ENCODE data around the gene LAMA2. TPM values are rescaled to one million over a fixed set of nuclear protein-coding genes. Genes with fewer than 3 reads are reported as not detected.

Gene LAMA2
- total RNA-seq, 1 experiment from 2014 or later: 4.2 TPM

GRCh38 chr6:129130959-129131681 is 248.2 kb downstream of the LAMA2 start:
- H3K9me3 Mint-ChIP-seq: no peaks in the 10 kb centered on the region
- Histone ChIP-seq H4K5ac (ENCODE audit: insufficient read length, low read depth, low read length) (no peak overlapping the region), H3K9ac (ENCODE audit: extremely low read depth, insufficient read length, low read length) (no peak overlapping the region), H3K9me3 (ENCODE audit: control insufficient read depth, low read depth, low read length) (no peaks in the 10 kb centered on the region), H3K27ac (ENCODE audit: insufficient read length, low read depth, low read length) (no peak overlapping the region), H2BK5ac (ENCODE audit: insufficient read length, low read length) (no peak overlapping the region), H4K8ac (replicated peaks; ENCODE audit: insufficient read length, low read depth, low read length) (no peak overlapping the region), H4K91ac (ENCODE audit: insufficient read length, low read depth, low read length) (no peak overlapping the region), H2AFZ (ENCODE audit: low read length) (no peak overlapping the region), H2BK12ac (ENCODE audit: insufficient read length, low read depth, low read length) (no peak overlapping the region), H2BK20ac (ENCODE audit: low read depth, low read length, poor library complexity, severe bottlenecking) (no peak overlapping the region), H2AK5ac (ENCODE audit: insufficient read length, low read length) (no peak overlapping the region), H3K18ac (ENCODE audit: insufficient read length, low read depth, low read length) (no peak overlapping the region), H3K56ac (ENCODE audit: insufficient read length, low read depth, low read length) (no peak overlapping the region), H2BK15ac (ENCODE audit: low read depth, low read length) (no peak overlapping the region), H3K4me2 (ENCODE audit: insufficient read depth, insufficient read length, low read length) (no peak overlapping the region), H3K14ac (ENCODE audit: insufficient read depth, low read length) (no peak overlapping the region), H3K23me2 (ENCODE audit: insufficient read length, low read depth, low read length, poor library complexity, severe bottlenecking) (no peaks in the 10 kb centered on the region), H3K4ac (ENCODE audit: low read depth, low read length) (no peak overlapping the region), H4K20me1 (ENCODE audit: control insufficient read depth, insufficient read depth, insufficient read length) (no peaks in the 10 kb centered on the region), H3K79me2 (ENCODE audit: insufficient read depth, low read length) (no peaks in the 10 kb centered on the region), H3K27me3 (ENCODE audit: insufficient read depth, low read length) (no peaks in the 10 kb centered on the region), H3K23ac (ENCODE audit: insufficient read length, low read depth, low read length) (no peak overlapping the region), H2BK120ac (ENCODE audit: low read depth, low read length, poor library complexity, severe bottlenecking) (no peak overlapping the region), H3T11ph (ENCODE audit: low read length) (no peak overlapping the region), H3K4me1 (ENCODE audit: insufficient read depth, low read length) (no peaks in the 10 kb centered on the region), H3K79me1 (ENCODE audit: insufficient read depth, low read depth, low read length, poor library complexity, severe bottlenecking) (no peaks in the 10 kb centered on the region)
- no peak overlapping the region for H3K4me3 Mint-ChIP-seq
- TF ChIP-seq CTCF (conservative IDR thresholded peaks at IDR 0.05): no peak
- no peaks in the 10 kb centered on the region for H3K4me1 Mint-ChIP-seq
- H3K36me3 Mint-ChIP-seq (ENCODE audit: insufficient read depth in 1 of 3, low read depth in 3 of 3): no peaks in the 10 kb centered on the region
- no peak overlapping the region for H3K27ac Mint-ChIP-seq
- WGBS (ENCODE audit: extremely low coverage, insufficient read length, low lambda C conversion rate): no CpG with 5 or more reads among the region's 3 CpGs
- H3K27me3 Mint-ChIP-seq (ENCODE audit: low read depth): no peaks in the 10 kb centered on the region
- DNase-seq: no peak
